Trophoblast cell (in vitro differentiated cells and primary cell): ENCODE data around the gene MAP3K19.

Experiments used
- DNase-seq, 2 donors: peaks; one replicate each; pipeline ENCODE4 v3.0.0-alpha.2; 2016
- H2AFZ ChIP-seq: 2 replicates; pipeline ENCODE4 v1.6.1; 2013; ENCODE audit warnings: low read length, moderate library complexity, mild to moderate bottlenecking; ENCODE audit not compliant: insufficient read depth, poor library complexity
- H2AK5ac ChIP-seq: 2 replicates; pipeline ENCODE4 v1.6.1; 2013; ENCODE audit warnings: mild to moderate bottlenecking, low read length
- H2BK120ac ChIP-seq: 2 replicates; pipeline ENCODE4 v1.6.1; 2013; ENCODE audit warnings: low read length, mild to moderate bottlenecking, moderate library complexity; ENCODE audit not compliant: insufficient read depth, poor library complexity
- H2BK12ac ChIP-seq: 2 replicates; pipeline ENCODE4 v1.6.1; 2013; ENCODE audit warnings: mild to moderate bottlenecking, low read length, moderate library complexity
- H2BK5ac ChIP-seq: 2 replicates; pipeline ENCODE4 v1.6.1; 2013; ENCODE audit warnings: low read length, low read depth, moderate library complexity, mild to moderate bottlenecking; ENCODE audit not compliant: poor library complexity
- H3K14ac ChIP-seq: 2 replicates; pipeline ENCODE4 v1.6.1; 2013; ENCODE audit warnings: mild to moderate bottlenecking, low read length
- H3K18ac ChIP-seq: 2 replicates; pipeline ENCODE4 v1.6.1; 2013; ENCODE audit warnings: mild to moderate bottlenecking, low read length
- H3K23ac ChIP-seq: 2 replicates; pipeline ENCODE4 v1.6.1; 2013; ENCODE audit warnings: low read length
- H3K27ac ChIP-seq: 2 replicates; pipeline ENCODE4 v1.5.1; 2013; ENCODE audit warnings: low read depth, mild to moderate bottlenecking, inconsistent platforms, low read length, moderate library complexity
- H3K27me3 ChIP-seq: 2 replicates; pipeline ENCODE4 v1.6.1; 2013; ENCODE audit warnings: inconsistent platforms, mild to moderate bottlenecking, low read length, moderate library complexity; ENCODE audit not compliant: insufficient read depth
- H3K36me3 ChIP-seq, 2 experiments: 1 replicate in 1 of 2; 2 replicates in 1 of 2; pipeline ENCODE4 v1.6.1; 2013; ENCODE audit warnings: low read length in 2 of 2, mild to moderate bottlenecking in 2 of 2, moderate library complexity in 1 of 2; ENCODE audit not compliant: insufficient read depth in 2 of 2, control insufficient read depth in 1 of 2
- H3K4ac ChIP-seq: 2 replicates; pipeline ENCODE4 v1.6.1; 2013; ENCODE audit warnings: low read depth, mild to moderate bottlenecking, low read length, moderate library complexity
- H3K4me1 ChIP-seq, 2 experiments: 1 replicate in 1 of 2; 2 replicates in 1 of 2; pipeline ENCODE4 v1.6.1; 2013; ENCODE audit warnings: low read length in 2 of 2, mild to moderate bottlenecking in 2 of 2, moderate library complexity in 1 of 2; ENCODE audit not compliant: insufficient read depth in 2 of 2, control insufficient read depth in 1 of 2
- H3K4me2 ChIP-seq: 2 replicates; pipeline ENCODE4 v1.6.1; 2013; ENCODE audit warnings: inconsistent platforms, mild to moderate bottlenecking, low read length, moderate library complexity
- H3K4me3 ChIP-seq: 2 replicates; pipeline ENCODE4 v1.5.1; 2013; ENCODE audit warnings: mild to moderate bottlenecking, low read depth, low read length, inconsistent platforms
- H3K79me1 ChIP-seq: one replicate; pipeline ENCODE4 v1.6.1; 2013; ENCODE audit warnings: low read length
- H3K79me2 ChIP-seq: 2 replicates; pipeline ENCODE4 v1.6.1; 2013; ENCODE audit warnings: low read length, mild to moderate bottlenecking; ENCODE audit not compliant: control insufficient read depth, insufficient read depth, poor library complexity
- H3K9ac ChIP-seq: 2 replicates; pipeline ENCODE4 v1.6.1; 2013; ENCODE audit warnings: mild to moderate bottlenecking, low read length
- H3K9me3 ChIP-seq: 2 replicates; pipeline ENCODE4 v1.6.1; 2013; ENCODE audit warnings: low read depth, mild to moderate bottlenecking, control low read depth, inconsistent platforms, low read length; ENCODE audit not compliant: insufficient read depth
- H4K12ac ChIP-seq: 2 replicates; pipeline ENCODE4 v1.6.1; 2013; ENCODE audit warnings: low read depth, mild to moderate bottlenecking, low read length, moderate library complexity
- H4K8ac ChIP-seq: 2 replicates; pipeline ENCODE4 v1.6.1; 2013; ENCODE audit warnings: low read depth, mild to moderate bottlenecking, low read length, moderate library complexity
- H4K91ac ChIP-seq: one replicate; pipeline ENCODE4 v1.6.1; 2013; ENCODE audit warnings: low read depth, mild to moderate bottlenecking, low read length, moderate library complexity
- WGBS: extraction: QIAGEN DNeasy Blood & Tissue Kit; methylation state at CpG from one replicate; pipeline ENCODE4 v1.1.7; 2013; ENCODE audit warnings: missing lambda C conversion rate; ENCODE audit not compliant: insufficient read length, insufficient coverage; ENCODE audit errors: extremely low coverage; 5-methylcytosine and 5-hydroxymethylcytosine counted together

The MAP3K19 gene

DNA sequence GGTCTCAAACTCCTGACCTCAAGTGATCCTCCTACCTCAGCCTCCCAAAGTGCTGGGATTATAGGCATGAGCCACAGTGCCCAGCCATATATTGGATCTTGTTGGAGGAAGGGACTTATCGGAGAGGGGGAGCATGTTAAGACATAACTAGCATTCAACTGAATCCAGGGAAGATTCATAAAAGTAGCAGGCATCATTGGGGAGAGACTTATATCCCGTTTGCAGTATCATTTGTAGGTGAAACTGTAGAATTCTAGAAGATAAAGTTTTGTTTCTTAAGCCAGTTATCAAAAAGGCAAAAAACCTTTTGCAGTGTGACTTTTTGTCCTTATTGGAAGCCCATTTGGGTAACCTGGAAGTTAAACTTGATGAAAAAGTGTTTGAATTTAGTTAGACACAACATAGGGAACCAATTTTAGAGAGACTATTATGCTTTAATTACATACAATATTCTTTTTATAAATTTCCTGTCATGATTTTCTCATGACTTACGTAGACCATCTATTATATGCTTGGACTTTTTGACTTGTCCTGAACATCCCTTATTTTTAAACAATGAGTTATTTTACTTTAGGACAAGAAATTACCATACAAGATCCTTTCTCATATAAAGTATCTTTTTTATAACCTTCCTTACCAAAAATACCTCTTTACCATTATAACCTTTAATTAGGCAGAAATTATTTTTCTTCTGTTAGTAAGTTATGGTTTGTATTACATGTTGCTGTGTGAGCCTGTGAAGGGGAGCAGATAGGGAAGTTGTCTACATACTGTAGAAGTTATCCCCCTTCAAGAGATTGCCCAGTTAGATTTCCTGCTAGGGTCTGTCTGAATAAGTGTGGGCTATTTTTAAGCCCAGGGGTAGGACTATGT lies 25.1 kb upstream of the MAP3K19 start:
- Histone ChIP-seq H3K4me1 (no peaks in the 10 kb centered on the region), H2AFZ (no peak overlapping the region), H4K12ac (no peak overlapping the region), H3K23ac (no peak overlapping the region), H3K27me3 (no peaks in the 10 kb centered on the region), H3K4me3 (no peak overlapping the region), H3K4ac (no peak overlapping the region), H3K79me1 (no peaks in the 10 kb centered on the region), H4K91ac (no peak overlapping the region), H2AK5ac (no peak overlapping the region), H2BK12ac (no peak overlapping the region), H3K79me2 (no peaks in the 10 kb centered on the region), H3K14ac (no peak overlapping the region), H2BK120ac (no peak overlapping the region), H4K8ac (no peak overlapping the region), H3K9me3 (peaks cover 9% of the 10 kb centered on the region), H3K27ac (no peak overlapping the region), H3K18ac (no peak overlapping the region), H3K36me3 (peaks cover 11 to 17% of the 10 kb centered on the region in 2 experiments), H3K4me2 (no peak overlapping the region), H2BK5ac (no peak overlapping the region), H3K9ac (no peak overlapping the region)
- DNase-seq = no peak
- no CpG with 5 or more reads among the region's 3 CpGs for WGBS

DNA sequence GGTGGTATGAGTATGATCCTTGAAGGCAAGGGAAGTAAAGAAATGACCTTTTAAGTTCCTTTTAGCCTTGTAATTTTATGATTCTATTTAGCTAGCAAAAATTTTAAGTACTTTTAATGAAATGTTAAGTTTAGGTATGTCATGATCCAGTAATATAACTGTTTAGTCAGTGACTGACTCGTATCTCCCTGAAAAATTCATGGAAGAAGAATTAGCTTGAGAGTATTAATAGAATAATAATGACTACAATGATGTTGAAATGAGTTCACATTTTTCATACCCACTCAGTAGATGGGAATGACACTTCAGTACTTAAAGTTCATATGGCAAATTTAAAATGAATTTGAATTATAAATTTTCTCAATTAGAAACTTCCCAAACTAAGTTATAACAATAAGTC lies 19.5 kb upstream of the MAP3K19 start:
- Histone ChIP-seq H2BK12ac (no peak overlapping the region), H3K79me2 (no peaks in the 10 kb centered on the region), H3K14ac (no peak overlapping the region), H3K27ac (no peak overlapping the region), H3K4me1 (no peaks in the 10 kb centered on the region), H2BK5ac (no peak overlapping the region), H4K91ac (no peak overlapping the region), H3K36me3 (peaks cover 6 to 7% of the 10 kb centered on the region in 2 experiments), H3K4me3 (no peak overlapping the region), H4K12ac (no peak overlapping the region), H2AK5ac (no peak overlapping the region), H3K4me2 (no peak overlapping the region), H2BK120ac (no peak overlapping the region), H2AFZ (no peak overlapping the region), H3K9me3 (peaks cover 4% of the 10 kb centered on the region), H4K8ac (no peak overlapping the region), H3K23ac (no peak overlapping the region), H3K27me3 (no peaks in the 10 kb centered on the region), H3K79me1 (no peaks in the 10 kb centered on the region), H3K18ac (no peak overlapping the region), H3K4ac (no peak overlapping the region), H3K9ac (no peak overlapping the region)
- WGBS = no CpG with 5 or more reads among the region's 1 CpG
- DNase-seq = no peak

DNA sequence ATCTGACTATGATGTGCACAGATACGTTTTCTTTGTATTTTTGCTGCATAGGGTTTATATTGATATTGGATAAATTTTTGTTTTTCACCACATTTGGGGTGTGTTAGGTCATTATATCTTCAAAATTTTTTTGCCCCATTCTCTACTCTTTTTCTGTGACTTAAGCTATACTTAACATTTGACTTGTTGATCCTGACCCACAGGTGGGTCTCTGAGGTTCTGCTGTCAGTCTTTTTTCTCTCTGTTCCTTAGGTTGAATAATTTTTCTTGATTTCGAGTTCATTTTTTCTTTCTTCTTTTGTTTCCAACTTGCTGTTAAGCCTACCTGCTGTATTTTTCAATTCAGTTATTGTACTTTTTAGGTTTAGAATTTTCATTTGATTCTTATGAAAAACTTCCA lies 16.9 kb upstream of the MAP3K19 start:
- Histone ChIP-seq H4K91ac (no peak overlapping the region), H2AFZ (no peak overlapping the region), H2BK5ac (no peak overlapping the region), H4K12ac (no peak overlapping the region), H3K4me3 (no peak overlapping the region), H3K27ac (no peak overlapping the region), H3K36me3 (peaks cover 6 to 7% of the 10 kb centered on the region in 2 experiments), H3K23ac (no peak overlapping the region), H3K9me3 (no peaks in the 10 kb centered on the region), H3K4me1 (no peaks in the 10 kb centered on the region), H2BK120ac (no peak overlapping the region), H3K79me2 (no peaks in the 10 kb centered on the region), H2AK5ac (no peak overlapping the region), H3K79me1 (no peaks in the 10 kb centered on the region), H3K14ac (no peak overlapping the region), H3K27me3 (no peaks in the 10 kb centered on the region), H3K18ac (no peak overlapping the region), H3K9ac (no peak overlapping the region), H3K4ac (no peak overlapping the region), H4K8ac (no peak overlapping the region), H3K4me2 (no peak overlapping the region), H2BK12ac (no peak overlapping the region)
- DNase-seq = no peak
- no CpG with 5 or more reads among the region's 2 CpGs for WGBS

GRCh38 chr2:135063210-135063609 lies 16.0 kb upstream of the MAP3K19 start:
- WGBS = no CpG with 5 or more reads among the region's 1 CpG
- H3K79me1 ChIP-seq = no peaks in the 10 kb centered on the region
- no peaks in the 10 kb centered on the region for H3K9me3 ChIP-seq
- H4K12ac ChIP-seq = no peak overlapping the region
- no peak overlapping the region for H3K27ac ChIP-seq
- H2BK12ac ChIP-seq = no peak overlapping the region
- H2AK5ac ChIP-seq = no peak overlapping the region
- no peaks in the 10 kb centered on the region for H3K4me1 ChIP-seq
- peaks cover 6 to 7% of the 10 kb centered on the region in 2 experiments for H3K36me3 ChIP-seq
- H3K4me2 ChIP-seq = no peak overlapping the region
- DNase-seq = no peak
- H3K4me3 ChIP-seq = no peak overlapping the region
- H3K79me2 ChIP-seq = no peaks in the 10 kb centered on the region
- H3K14ac ChIP-seq = no peak overlapping the region
- H4K8ac ChIP-seq = no peak overlapping the region
- H3K18ac ChIP-seq = no peak overlapping the region
- H4K91ac ChIP-seq = no peak overlapping the region
- no peak overlapping the region for H3K9ac ChIP-seq
- no peak overlapping the region for H2BK5ac ChIP-seq
- no peak overlapping the region for H3K4ac ChIP-seq
- H3K27me3 ChIP-seq = no peaks in the 10 kb centered on the region
- H3K23ac ChIP-seq = no peak overlapping the region
- no peak overlapping the region for H2BK120ac ChIP-seq
- no peak overlapping the region for H2AFZ ChIP-seq
